Mesenteric fat pad (tissue), 1 donor: ENCODE measurements around the gene ZNF474. TPM values are rescaled to one million over a fixed set of nuclear protein-coding genes. Genes with fewer than 3 reads are reported as not detected.

Source experiments
- total RNA-seq: library from RNA; stranded (reverse); fragmentation: NEBNext Ultra II Directional; extraction: Animal tissue kit (Norgen Biotek cat#: 25700); gene quantifications from one replicate; pipeline ENCODE4 v1.2.1, GENCODE V29; 2021
- donor health status: DM: yes; HTN: yes; CAD: no.

Gene ZNF474
- total RNA-seq, 1 donor from 2014 or later, result 0.26 TPM

Other genes with a start within 250 kb of the ZNF474 start
- gene SRFBP1, start 167.6 kb upstream of the ZNF474 start, total RNA-seq, result 14.6 TPM
- gene LOX, start 51.3 kb upstream of the ZNF474 start, total RNA-seq, result 46.3 TPM
- 3.6 TPM for gene SNCAIP, start 182.7 kb downstream of the ZNF474 start, total RNA-seq